ENCODE data around the gene GPC3.

- TF ChIP-seq CTCF (IDR thresholded peaks at IDR 0.05) (no peak), ZFX (IDR thresholded peaks at IDR 0.05; ENCODE audit: borderline replicate concordance) (no peak)
Measured at GRCh38 chrX:133537142-133537541, 448.3 kb downstream of the GPC3 start.
